T47D (cell line): ENCODE results near the gene CFLAR.
"Not testable (repeated sequence)": the region's sequence is repeated elsewhere in the genome, so short reads cannot be mapped to it uniquely, and the experiment has no call there.

Experiments used
- DNase-seq, 2 experiments: peaks; one replicate each; pipeline versions ENCODE4 v3.0.0 to v3.0.0-alpha.2; 2011 to 2012; ENCODE audit warnings: low read depth in 1 of 2, low spot score in 1 of 2
- JUND ChIP-seq: IDR thresholded peaks from 2 replicates; pipeline ENCODE4 v1.6.1; 2012; ENCODE audit warnings: low read depth
- in situ Hi-C: cut with HindIII; loops from 2 replicates; pipeline ENCODE4 v1.10.0; 2016; ENCODE audit warnings: low sequenced_read_pairs, low pct_unique_long_range_greater_than_20kb

Gene CFLAR

GRCh38 chr2:201144101-201145051 is 28.4 kb downstream of the CFLAR start:
- in situ Hi-C loops, result no loop called here
- DNase-seq, result no peak
- TF ChIP-seq JUND, result no peak

GRCh38 chr2:201148434-201148990 is 32.5 kb downstream of the CFLAR start:
- no peak for DNase-seq
- in situ Hi-C loops, result no loop called here
- TF ChIP-seq JUND, result no peak

- no peak for TF ChIP-seq JUND
- in situ Hi-C loops, result no loop called here
- DNase-seq, result no peak
Measured at GRCh38 chr2:201149064-201149820, 33.3 kb downstream of the CFLAR start.

GRCh38 chr2:201149821-201150165 is 33.8 kb downstream of the CFLAR start:
- DNase-seq, in situ Hi-C loops: not testable (repeated sequence)

- in situ Hi-C loops, result no loop called here
- DNase-seq, result no peak
- TF ChIP-seq JUND, result no peak
Measured at GRCh38 chr2:201150454-201151020, 34.6 kb downstream of the CFLAR start.

GRCh38 chr2:201151127-201151981 is 35.4 kb downstream of the CFLAR start:
- DNase-seq, result no peak
- in situ Hi-C loops, result no loop called here
- TF ChIP-seq JUND, result no peak

GRCh38 chr2:201152517-201152916 is 36.6 kb downstream of the CFLAR start:
- no peak for TF ChIP-seq JUND
- in situ Hi-C loops, result no loop called here
- no peak for DNase-seq

GRCh38 chr2:201152999-201153815 is 37.2 kb downstream of the CFLAR start:
- no peak for TF ChIP-seq JUND
- in situ Hi-C loops, result no loop called here
- DNase-seq, result no peak

GRCh38 chr2:201154615-201155399 is 38.8 kb downstream of the CFLAR start:
- DNase-seq, result no peak
- in situ Hi-C loops, result no loop called here
- no peak for TF ChIP-seq JUND

- DNase-seq, result no peak
- TF ChIP-seq JUND, result no peak
- in situ Hi-C loops, result no loop called here
Measured at GRCh38 chr2:201156036-201156435, 40.1 kb downstream of the CFLAR start.
